Omental fat pad (tissue), 4 donors: ENCODE data around the gene MILR1. TPM values are rescaled to one million over a fixed set of nuclear protein-coding genes. Genes with fewer than 3 reads are reported as not detected.
A peak's percentile ranks its signal among the peaks of the same experiment; 100 is the strongest.

ENCODE experiments used
- ATAC-seq: fragments of 150-250 bp; one replicate; pipeline ENCODE4 v1.9.1; 2016; ENCODE audit warnings: mild to moderate bottlenecking, moderate library complexity; ENCODE audit not compliant: low FRiP score
- DNase-seq: peaks from one replicate; pipeline ENCODE4 v3.0.0-alpha.2; 2019; ENCODE audit warnings: low spot score
- CTCF ChIP-seq, 3 donors: fragments of 450-650 bp; IDR thresholded peaks; one replicate each; pipeline ENCODE4 v1.5.1; 2016 to 2017; ENCODE audit warnings: antibody characterized with exemption in 3 of 3, mild to moderate bottlenecking in 3 of 3, moderate library complexity in 2 of 3
- total RNA-seq, 4 donors: library from RNA; depleted of rRNA; stranded (reverse); fragments of >200 nt; gene quantifications; one replicate each; pipeline ENCODE4 v1.1.0, GENCODE V29; 2016

MILR1 gene
- total RNA-seq, 4 donors from 2014 or later: 7.1 to 25.1 (median 18.2) TPM

- DNase-seq (no peak), ATAC-seq (no peak)
- TF ChIP-seq CTCF (IDR thresholded peaks at IDR 0.05): no peak
These were observed 23.6 kb downstream of the MILR1 start for GRCh38 chr17:64472564-64472963.

GRCh38 chr17:64477849-64478248, 28.9 kb downstream of the MILR1 start:
- no peak for TF ChIP-seq CTCF (IDR thresholded peaks at IDR 0.05)
- ATAC-seq (no peak), DNase-seq (no peak)

GRCh38 chr17:64480951-64481350, 32.0 kb downstream of the MILR1 start:
- no peak for DNase-seq
- ATAC-seq: no peak
- no peak for TF ChIP-seq CTCF (IDR thresholded peaks at IDR 0.05)

- DNase-seq: no peak
- ATAC-seq: no peak
- TF ChIP-seq CTCF (IDR thresholded peaks at IDR 0.05): no peak
These were observed 35.5 kb downstream of the MILR1 start for GRCh38 chr17:64484380-64484779.

- no peak for DNase-seq
- no peak for TF ChIP-seq CTCF (IDR thresholded peaks at IDR 0.05)
- ATAC-seq: no peak
These were observed 39.4 kb downstream of the MILR1 start for GRCh38 chr17:64488301-64488700.

- peak; percentile 59 for ATAC-seq
- DNase-seq: no peak
- no peak for TF ChIP-seq CTCF (IDR thresholded peaks at IDR 0.05)
These were observed 42.3 kb downstream of the MILR1 start for GRCh38 chr17:64491034-64491860.

GRCh38 chr17:64491994-64492393, 43.1 kb downstream of the MILR1 start:
- DNase-seq (no peak), ATAC-seq (no peak)
- TF ChIP-seq CTCF (IDR thresholded peaks at IDR 0.05): no peak
